SK-N-MC (cell line): ENCODE results near the gene TBRG1.

Experiments used
- DNase-seq: peaks from one replicate; pipeline ENCODE4 v3.0.0-alpha.2; 2011; ENCODE audit warnings: low read depth, low spot score
- H3K27ac ChIP-seq: fragments of 200-600 bp; sonication (generic); 2 replicates; pipeline ENCODE4 v1.5.1; 2016; ENCODE audit warnings: mixed run types
- H3K36me3 ChIP-seq: fragments of 200-600 bp; sonication (generic); 2 replicates; pipeline ENCODE4 v1.6.1; 2017; ENCODE audit warnings: antibody characterized with exemption, low read length, mixed read lengths; ENCODE audit not compliant: insufficient read depth
- H3K4me3 ChIP-seq: fragments of 200-600 bp; sonication (generic); 2 replicates; pipeline ENCODE4 v1.5.1; 2016
- H3K9ac ChIP-seq: fragments of 200-600 bp; sonication (generic); 2 replicates; pipeline ENCODE4 v1.8.0; 2017; ENCODE audit warnings: mixed run types, mixed read lengths; ENCODE audit not compliant: insufficient read length
- H3K9me3 ChIP-seq: fragments of 200-600 bp; sonication (generic); 2 replicates; pipeline ENCODE4 v1.6.1; 2017; ENCODE audit warnings: low read depth, mild to moderate bottlenecking, antibody characterized with exemption, low read length, moderate library complexity, mixed read lengths
- EZH2 ChIP-seq: fragments of 200-600 bp; sonication (generic); IDR thresholded peaks from one replicate; pipeline ENCODE4 v1.6.1; 2017; ENCODE audit warnings: antibody characterized with exemption
- FOXP2 ChIP-seq: optimal IDR thresholded peaks from 2 replicates; pipeline ENCODE3; 2011; ENCODE audit warnings: mild to moderate bottlenecking, moderate library complexity; ENCODE audit not compliant: insufficient read depth; ENCODE audit errors: extremely low read length, control extremely low read depth
- POLR2AphosphoS5 ChIP-seq: IDR thresholded peaks from 2 replicates; pipeline ENCODE4 v1.6.1; 2012; ENCODE audit warnings: mild to moderate bottlenecking, low read depth, low read length, borderline replicate concordance

Gene TBRG1

GRCh38 chr11:124608147-124608546 lies 14.5 kb upstream of the TBRG1 start:
- Histone ChIP-seq H3K27ac (no peak overlapping the region), H3K4me3 (no peak overlapping the region), H3K9ac (no peak overlapping the region), H3K36me3 (no peaks in the 10 kb centered on the region), H3K9me3 (no peaks in the 10 kb centered on the region)
- TF ChIP-seq FOXP2 (no peak), POLR2AphosphoS5 (no peak), EZH2 (no peak)
- DNase-seq, result no peak

GRCh38 chr11:124610295-124610694 lies 12.4 kb upstream of the TBRG1 start:
- H3K36me3 ChIP-seq, result no peaks in the 10 kb centered on the region
- H3K9me3 ChIP-seq, result no peaks in the 10 kb centered on the region
- no peak overlapping the region for H3K27ac ChIP-seq
- TF ChIP-seq EZH2 (no peak), POLR2AphosphoS5 (no peak), FOXP2 (no peak)
- H3K4me3 ChIP-seq, result no peak overlapping the region
- no peak overlapping the region for H3K9ac ChIP-seq
- no peak for DNase-seq

- no peak for TF ChIP-seq FOXP2
- no peak for TF ChIP-seq EZH2
- no peak for TF ChIP-seq POLR2AphosphoS5
- Histone ChIP-seq H3K36me3 (no peaks in the 10 kb centered on the region), H3K4me3 (no peak within 1 kb of the TSS), H3K27ac (no peak within 1 kb of the TSS), H3K9ac (no peak within 1 kb of the TSS), H3K9me3 (no peaks in the 10 kb centered on the region)
- DNase-seq, result no peak
These were observed 11.6 kb upstream of the TBRG1 start, which contains the start of gene PANX3 for GRCh38 chr11:124611064-124611463. PANX3 (plus strand) TSS chr11:124611428; CDS start chr11:124611557, 129 bp downstream.

GRCh38 chr11:124612045-124612444 lies 10.6 kb upstream of the TBRG1 start:
- Histone ChIP-seq H3K4me3 (no peak overlapping the region), H3K9ac (no peak overlapping the region), H3K9me3 (no peaks in the 10 kb centered on the region), H3K36me3 (no peaks in the 10 kb centered on the region), H3K27ac (no peak overlapping the region)
- TF ChIP-seq FOXP2 (no peak), POLR2AphosphoS5 (no peak), EZH2 (no peak)
- peak; percentile 14 for DNase-seq

GRCh38 chr11:124612567-124613246 lies 10.0 kb upstream of the TBRG1 start:
- no peak for DNase-seq
- no peaks in the 10 kb centered on the region for H3K9me3 ChIP-seq
- no peak for TF ChIP-seq EZH2
- TF ChIP-seq POLR2AphosphoS5, result no peak
- no peak for TF ChIP-seq FOXP2

GRCh38 chr11:124618863-124619262 lies 3.8 kb upstream of the TBRG1 start:
- Histone ChIP-seq H3K27ac (no peak overlapping the region), H3K36me3 (no peaks in the 10 kb centered on the region), H3K4me3 (no peak overlapping the region), H3K9me3 (no peaks in the 10 kb centered on the region), H3K9ac (no peak overlapping the region)
- DNase-seq, result no peak
- TF ChIP-seq POLR2AphosphoS5, result no peak
- no peak for TF ChIP-seq FOXP2
- TF ChIP-seq EZH2, result no peak

More at GRCh38 chr11:124612567-124613246, 10.0 kb upstream of the TBRG1 start:
- Histone ChIP-seq H3K27ac (no peak overlapping the region), H3K9ac (no peak overlapping the region), H3K4me3 (no peak overlapping the region), H3K36me3 (no peaks in the 10 kb centered on the region)

GRCh38 chr11:124623861-124624525 lies 1.3 kb downstream of the TBRG1 start:
- Histone ChIP-seq H3K4me3 (peak overlapping the region; percentile 90), H3K27ac (no peak overlapping the region), H3K9me3 (no peaks in the 10 kb centered on the region), H3K36me3 (peaks cover 37% of the 10 kb centered on the region), H3K9ac (peak overlapping the region; percentile 93)
- no peak for TF ChIP-seq EZH2
- no peak for TF ChIP-seq POLR2AphosphoS5
- TF ChIP-seq FOXP2, result no peak
- no peak for DNase-seq

- H3K36me3 ChIP-seq, result peaks cover 51% of the 10 kb centered on the region
- H3K27ac ChIP-seq, result no peak overlapping the region
- no peak overlapping the region for H3K4me3 ChIP-seq
- TF ChIP-seq POLR2AphosphoS5 (no peak), EZH2 (no peak), FOXP2 (no peak)
- no peak overlapping the region for H3K9ac ChIP-seq
- H3K9me3 ChIP-seq, result no peaks in the 10 kb centered on the region
- no peak for DNase-seq
These were observed 3.0 kb downstream of the TBRG1 start for GRCh38 chr11:124625504-124626168.
